ENCODE measurements around the gene TPPP2.

TPPP2 gene

GRCh38 chr14:21081521-21082142, 51.6 kb downstream of the TPPP2 start:
- no peak for DNase-seq

All from NCI-H748 treated with DMSO at 0.1 percent for 48 hours (cell line).